ENCODE data around the gene GH2.
"Not testable (repeated sequence)": the region's sequence is repeated elsewhere in the genome, so short reads cannot be mapped to it uniquely, and the experiment has no call there.

DNA sequence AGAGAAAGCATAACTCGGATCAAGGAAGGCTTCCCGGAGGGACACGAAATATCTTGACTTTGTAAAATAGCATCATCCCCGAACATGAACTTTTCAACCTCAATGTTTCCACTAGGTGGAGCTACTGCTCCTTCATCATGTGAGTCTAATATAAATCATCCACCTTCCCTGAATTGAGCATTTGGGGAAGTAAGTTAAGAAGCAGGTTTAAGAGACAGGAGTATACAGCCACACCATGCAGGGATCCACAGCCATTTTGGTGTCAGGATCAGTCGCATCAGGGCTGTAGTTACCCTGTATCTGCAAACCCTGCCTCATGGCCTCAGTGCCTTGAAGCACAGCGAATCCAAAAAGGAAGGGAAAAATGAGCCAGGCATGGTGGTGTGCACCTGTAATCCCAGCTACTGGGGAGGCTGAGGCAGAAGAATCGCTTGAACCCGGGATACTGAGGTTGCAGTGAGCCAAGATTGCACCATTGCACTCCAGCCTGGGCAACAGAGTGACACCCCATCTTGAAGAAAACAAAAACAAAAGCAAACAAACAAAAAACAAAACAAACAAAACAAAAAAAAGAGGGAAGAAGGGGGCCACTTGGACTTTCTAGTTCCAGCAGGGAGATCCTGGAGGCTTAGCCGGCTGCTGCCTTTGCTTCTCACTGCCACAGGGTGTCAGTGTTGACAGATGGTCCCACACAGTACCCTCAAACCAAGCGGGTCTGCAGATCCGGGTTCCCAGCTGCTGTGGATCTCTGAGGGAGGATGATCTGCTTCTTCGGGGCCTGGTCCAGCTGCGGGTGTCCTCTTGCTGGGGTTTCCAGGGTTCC, 7.5 kb upstream of the GH2 start:
- TF ChIP-seq FOXM1 (IDR thresholded peaks at IDR 0.05; ENCODE audit: borderline replicate concordance, low read depth); MAX (IDR thresholded peaks at IDR 0.05); TCF12 (IDR thresholded peaks at IDR 0.05; ENCODE audit: low read depth); CEBPB (IDR thresholded peaks at IDR 0.05); YY1 (IDR thresholded peaks at IDR 0.05; ENCODE audit: low read depth); CREB1 (IDR thresholded peaks at IDR 0.05; ENCODE audit: low read depth); EP300 (IDR thresholded peaks at IDR 0.05; ENCODE audit: borderline replicate concordance); TAF1 (IDR thresholded peaks at IDR 0.05; ENCODE audit: low read depth): not testable (repeated sequence)
- TF ChIP-seq, protein P1, sequence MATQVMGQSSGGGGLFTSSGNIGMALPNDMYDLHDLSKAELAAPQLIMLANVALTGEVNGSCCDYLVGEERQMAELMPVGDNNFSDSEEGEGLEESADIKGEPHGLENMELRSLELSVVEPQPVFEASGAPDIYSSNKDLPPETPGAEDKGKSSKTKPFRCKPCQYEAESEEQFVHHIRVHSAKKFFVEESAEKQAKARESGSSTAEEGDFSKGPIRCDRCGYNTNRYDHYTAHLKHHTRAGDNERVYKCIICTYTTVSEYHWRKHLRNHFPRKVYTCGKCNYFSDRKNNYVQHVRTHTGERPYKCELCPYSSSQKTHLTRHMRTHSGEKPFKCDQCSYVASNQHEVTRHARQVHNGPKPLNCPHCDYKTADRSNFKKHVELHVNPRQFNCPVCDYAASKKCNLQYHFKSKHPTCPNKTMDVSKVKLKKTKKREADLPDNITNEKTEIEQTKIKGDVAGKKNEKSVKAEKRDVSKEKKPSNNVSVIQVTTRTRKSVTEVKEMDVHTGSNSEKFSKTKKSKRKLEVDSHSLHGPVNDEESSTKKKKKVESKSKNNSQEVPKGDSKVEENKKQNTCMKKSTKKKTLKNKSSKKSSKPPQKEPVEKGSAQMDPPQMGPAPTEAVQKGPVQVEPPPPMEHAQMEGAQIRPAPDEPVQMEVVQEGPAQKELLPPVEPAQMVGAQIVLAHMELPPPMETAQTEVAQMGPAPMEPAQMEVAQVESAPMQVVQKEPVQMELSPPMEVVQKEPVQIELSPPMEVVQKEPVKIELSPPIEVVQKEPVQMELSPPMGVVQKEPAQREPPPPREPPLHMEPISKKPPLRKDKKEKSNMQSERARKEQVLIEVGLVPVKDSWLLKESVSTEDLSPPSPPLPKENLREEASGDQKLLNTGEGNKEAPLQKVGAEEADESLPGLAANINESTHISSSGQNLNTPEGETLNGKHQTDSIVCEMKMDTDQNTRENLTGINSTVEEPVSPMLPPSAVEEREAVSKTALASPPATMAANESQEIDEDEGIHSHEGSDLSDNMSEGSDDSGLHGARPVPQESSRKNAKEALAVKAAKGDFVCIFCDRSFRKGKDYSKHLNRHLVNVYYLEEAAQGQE (IDR thresholded peaks at IDR 0.05; ENCODE audit: low read depth) = not testable (repeated sequence)
- peak; percentile 13; the same call in 1 of the 2 replicates for TF ChIP-seq RAD21 (IDR thresholded peaks at IDR 0.05; ENCODE audit: low read depth)

All from Ishikawa (cell line).